Hepatocyte (in vitro differentiated cells): ENCODE measurements around the gene IGLL5. TPM values are rescaled to one million over a fixed set of nuclear protein-coding genes. Genes with fewer than 3 reads are reported as not detected.

ENCODE experiments used
- DNase-seq: peaks from one replicate; pipeline ENCODE4 v3.0.0-alpha.2; 2016; ENCODE audit warnings: low spot score
- H2AFZ ChIP-seq: fragments of 200-600 bp; sonication (generic); 2 replicates; pipeline ENCODE4 v1.6.0; 2016; ENCODE audit warnings: antibody characterized with exemption, mild to moderate bottlenecking
- H3K27ac ChIP-seq: fragments of 200-600 bp; sonication (generic); 2 replicates; pipeline ENCODE4 v1.5.1; 2016; ENCODE audit warnings: mild to moderate bottlenecking
- H3K27me3 ChIP-seq: fragments of 200-600 bp; sonication (generic); 2 replicates; pipeline ENCODE4 v1.6.1; 2016
- H3K36me3 ChIP-seq: fragments of 200-600 bp; sonication (generic); replicated peaks from 2 replicates; pipeline ENCODE4 v1.5.1; 2016; ENCODE audit warnings: low read depth; ENCODE audit not compliant: insufficient read depth
- H3K4me1 ChIP-seq: fragments of 200-600 bp; sonication (generic); 2 replicates; pipeline ENCODE4 v1.5.1; 2016; ENCODE audit warnings: mild to moderate bottlenecking, moderate library complexity; ENCODE audit not compliant: insufficient read depth
- H3K4me2 ChIP-seq: fragments of 200-600 bp; sonication (generic); 2 replicates; pipeline ENCODE4 v1.6.0; 2016
- H3K4me3 ChIP-seq: fragments of 200-600 bp; sonication (generic); 2 replicates; pipeline ENCODE4 v1.5.1; 2016; ENCODE audit warnings: mild to moderate bottlenecking
- H3K79me2 ChIP-seq: fragments of 200-600 bp; sonication (generic); 2 replicates; pipeline ENCODE4 v1.6.0; 2017; ENCODE audit warnings: mild to moderate bottlenecking
- H3K9me2 ChIP-seq: fragments of 200-600 bp; sonication (generic); replicated peaks from 2 replicates; pipeline ENCODE4 v1.6.0; 2017; ENCODE audit warnings: mild to moderate bottlenecking; ENCODE audit not compliant: insufficient read depth
- H3K9me3 ChIP-seq: fragments of 200-600 bp; sonication (generic); 2 replicates; pipeline ENCODE4 v1.5.1; 2016; ENCODE audit warnings: low read depth, mild to moderate bottlenecking
- H4K20me1 ChIP-seq: fragments of 200-600 bp; sonication (generic); 2 replicates; pipeline ENCODE4 v1.6.0; 2016; ENCODE audit warnings: mild to moderate bottlenecking; ENCODE audit not compliant: insufficient read depth, poor library complexity, severe bottlenecking
- EZH2 ChIP-seq: fragments of 200-600 bp; sonication (generic); IDR thresholded peaks from 2 replicates; pipeline ENCODE4 v1.6.1; 2016; ENCODE audit warnings: antibody characterized with exemption, mild to moderate bottlenecking, borderline replicate concordance
- EZH2phosphoT487 ChIP-seq: fragments of 200-600 bp; sonication (generic); IDR thresholded peaks from one replicate; pipeline ENCODE4 v1.6.1; 2018; ENCODE audit warnings: antibody characterized with exemption, mild to moderate bottlenecking, low read depth, moderate library complexity; ENCODE audit not compliant: unreplicated experiment, severe bottlenecking
- WGBS: methylation state at CpG from one replicate; pipeline ENCODE4 v1.1.6; 2016; ENCODE audit warnings: low lambda C conversion rate; ENCODE audit errors: missing lambda C conversion rate; 5-methylcytosine and 5-hydroxymethylcytosine counted together
- polyA plus RNA-seq: library from polyadenylated mRNA; unstranded; fragments of >200 nt; fragmentation: Nextera tagmentation; extraction: Ambion mirVana; gene quantifications from 2 replicates; pipeline ENCODE4 v1.2.1, GENCODE V29; 2016
- total RNA-seq: library from RNA; depleted of rRNA; stranded (reverse); fragments of >200 nt; gene quantifications from 2 replicates; pipeline ENCODE4 v1.2.3, GENCODE V29; 2014
- TF ChIP-seq, protein P1 (sequence below): fragments of 200-600 bp; sonication (generic); IDR thresholded peaks from 2 replicates; pipeline ENCODE4 v1.5.1; 2016; ENCODE audit warnings: antibody characterized with exemption, mild to moderate bottlenecking; ENCODE audit not compliant: poor library complexity

IGLL5 gene
- total and polyA plus RNA-seq, 2 experiments from 2014 or later, result not detected

DNA sequence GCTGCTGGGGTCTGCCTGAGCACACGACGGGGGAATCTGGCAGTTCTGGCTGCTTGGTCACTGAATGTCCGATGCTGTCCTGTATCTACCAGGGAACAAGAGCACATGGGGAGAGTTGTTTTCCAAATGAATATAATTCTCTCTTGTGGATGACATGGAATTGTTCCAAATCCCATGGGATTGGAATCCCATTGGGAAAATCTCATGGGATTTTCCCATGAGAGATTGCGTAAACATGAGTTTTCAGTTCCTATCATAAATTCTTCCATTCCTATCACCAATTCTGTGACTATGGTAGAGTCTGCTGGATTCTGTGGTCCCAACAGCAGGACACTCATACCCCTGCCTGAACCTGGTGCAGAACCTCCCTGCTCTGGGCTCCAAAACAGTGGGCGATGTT, 35.6 kb upstream of the IGLL5 start:
- Histone ChIP-seq H3K9me3 (no peaks in the 10 kb centered on the region), H3K36me3 (no peaks in the 10 kb centered on the region), H3K27me3 (peaks cover 23% of the 10 kb centered on the region), H4K20me1 (no peaks in the 10 kb centered on the region), H3K9me2 (no peaks in the 10 kb centered on the region), H3K79me2 (no peaks in the 10 kb centered on the region), H2AFZ (no peak overlapping the region), H3K4me1 (no peaks in the 10 kb centered on the region), H3K27ac (no peak overlapping the region), H3K4me2 (no peak overlapping the region), H3K4me3 (no peak overlapping the region)
- 89% methylated on average over 5 of the region's 5 CpGs for WGBS
- no peak for DNase-seq
- TF ChIP-seq, protein P1, sequence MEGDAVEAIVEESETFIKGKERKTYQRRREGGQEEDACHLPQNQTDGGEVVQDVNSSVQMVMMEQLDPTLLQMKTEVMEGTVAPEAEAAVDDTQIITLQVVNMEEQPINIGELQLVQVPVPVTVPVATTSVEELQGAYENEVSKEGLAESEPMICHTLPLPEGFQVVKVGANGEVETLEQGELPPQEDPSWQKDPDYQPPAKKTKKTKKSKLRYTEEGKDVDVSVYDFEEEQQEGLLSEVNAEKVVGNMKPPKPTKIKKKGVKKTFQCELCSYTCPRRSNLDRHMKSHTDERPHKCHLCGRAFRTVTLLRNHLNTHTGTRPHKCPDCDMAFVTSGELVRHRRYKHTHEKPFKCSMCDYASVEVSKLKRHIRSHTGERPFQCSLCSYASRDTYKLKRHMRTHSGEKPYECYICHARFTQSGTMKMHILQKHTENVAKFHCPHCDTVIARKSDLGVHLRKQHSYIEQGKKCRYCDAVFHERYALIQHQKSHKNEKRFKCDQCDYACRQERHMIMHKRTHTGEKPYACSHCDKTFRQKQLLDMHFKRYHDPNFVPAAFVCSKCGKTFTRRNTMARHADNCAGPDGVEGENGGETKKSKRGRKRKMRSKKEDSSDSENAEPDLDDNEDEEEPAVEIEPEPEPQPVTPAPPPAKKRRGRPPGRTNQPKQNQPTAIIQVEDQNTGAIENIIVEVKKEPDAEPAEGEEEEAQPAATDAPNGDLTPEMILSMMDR, result no peak
- no peak for TF ChIP-seq EZH2phosphoT487
- no peak for TF ChIP-seq EZH2

DNA sequence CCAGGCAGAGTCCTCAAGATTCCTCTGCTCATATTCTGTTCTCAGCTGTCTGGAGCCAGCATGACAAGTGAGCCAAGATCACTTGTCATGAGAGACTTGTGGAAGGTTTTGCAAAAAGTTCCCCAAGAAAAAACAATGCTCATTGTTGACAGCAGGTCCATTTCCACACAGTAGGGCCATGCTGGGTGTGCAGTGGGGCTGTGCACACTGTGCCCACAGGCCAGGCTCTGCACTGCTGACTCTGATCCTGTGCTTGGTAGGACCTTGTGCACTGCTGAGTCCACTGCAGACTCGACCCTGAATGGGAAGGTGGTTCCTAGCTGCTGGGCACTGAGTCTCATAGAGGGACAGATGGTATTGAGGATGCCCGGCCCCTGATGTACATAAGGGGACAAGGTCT, 33.9 kb upstream of the IGLL5 start:
- Histone ChIP-seq H3K4me3 (no peak overlapping the region), H3K9me3 (no peaks in the 10 kb centered on the region), H4K20me1 (no peaks in the 10 kb centered on the region), H3K9me2 (no peaks in the 10 kb centered on the region), H3K27ac (no peak overlapping the region), H3K4me2 (no peak overlapping the region), H3K4me1 (no peaks in the 10 kb centered on the region), H3K36me3 (no peaks in the 10 kb centered on the region), H2AFZ (no peak overlapping the region), H3K79me2 (no peaks in the 10 kb centered on the region), H3K27me3 (peaks cover 14% of the 10 kb centered on the region)
- TF ChIP-seq EZH2phosphoT487 (no peak), EZH2 (no peak)
- TF ChIP-seq, protein P1, result no peak
- WGBS, result 68% methylated on average over 2 of the region's 2 CpGs
- no peak for DNase-seq

DNA sequence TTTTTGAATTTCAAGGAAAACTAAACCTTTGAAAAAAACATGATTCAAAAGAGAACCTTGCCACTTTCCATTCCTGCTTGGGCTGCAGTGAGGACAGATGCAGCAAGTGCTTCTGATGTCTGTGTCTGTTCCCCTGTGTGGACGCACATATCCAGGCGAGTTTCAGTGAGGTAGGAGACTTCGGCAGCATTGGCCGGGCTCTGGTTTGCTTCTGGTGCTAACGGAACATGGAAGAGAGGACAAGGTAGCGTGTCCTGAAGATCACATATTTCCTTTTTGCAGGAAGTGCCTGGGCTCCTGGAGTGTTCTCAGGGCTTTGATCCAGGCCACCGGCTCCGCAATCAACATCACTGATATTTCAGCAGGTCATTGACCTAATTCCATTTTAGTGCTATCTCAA, 33.1 kb upstream of the IGLL5 start:
- Histone ChIP-seq H2AFZ (no peak overlapping the region), H3K27me3 (peaks cover 14% of the 10 kb centered on the region), H3K4me1 (no peaks in the 10 kb centered on the region), H4K20me1 (no peaks in the 10 kb centered on the region), H3K9me3 (no peaks in the 10 kb centered on the region), H3K79me2 (no peaks in the 10 kb centered on the region), H3K4me3 (no peak overlapping the region), H3K4me2 (no peak overlapping the region), H3K27ac (no peak overlapping the region), H3K36me3 (no peaks in the 10 kb centered on the region), H3K9me2 (no peaks in the 10 kb centered on the region)
- 80% methylated on average over 8 of the region's 8 CpGs for WGBS
- TF ChIP-seq EZH2phosphoT487 (no peak), EZH2 (no peak)
- TF ChIP-seq, protein P1, result no peak
- DNase-seq, result no peak

DNA sequence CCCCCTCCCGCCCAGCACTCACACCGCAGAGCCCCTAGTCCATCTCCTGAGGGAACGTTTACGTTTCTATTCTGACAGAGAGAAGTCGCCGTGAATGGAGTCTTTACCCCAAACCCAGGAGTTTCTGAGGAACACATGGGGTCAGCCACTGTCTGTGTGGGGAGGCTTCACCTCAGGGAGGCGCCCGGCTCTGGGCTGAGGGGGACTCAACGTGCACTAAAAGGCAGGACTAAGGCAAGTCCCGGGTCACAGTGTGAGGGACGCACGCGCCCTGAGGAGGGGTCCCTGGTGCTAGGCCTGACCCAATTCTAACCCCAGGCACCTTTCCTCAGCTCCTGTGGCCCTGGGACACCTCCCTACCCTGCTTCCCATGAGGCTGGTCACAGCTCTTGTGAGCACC, 32.5 kb upstream of the IGLL5 start:
- Histone ChIP-seq H3K9me3 (no peaks in the 10 kb centered on the region), H3K4me2 (no peak overlapping the region), H3K4me1 (no peaks in the 10 kb centered on the region), H3K27me3 (peaks cover 14% of the 10 kb centered on the region), H3K79me2 (no peaks in the 10 kb centered on the region), H2AFZ (no peak overlapping the region), H3K36me3 (no peaks in the 10 kb centered on the region), H3K4me3 (no peak overlapping the region), H3K27ac (no peak overlapping the region), H3K9me2 (no peaks in the 10 kb centered on the region), H4K20me1 (no peaks in the 10 kb centered on the region)
- TF ChIP-seq, protein P1, result no peak
- TF ChIP-seq EZH2 (no peak), EZH2phosphoT487 (no peak)
- DNase-seq, result no peak
- WGBS, result 58% methylated on average over 11 of the region's 13 CpGs
